Vagina (tissue), 2 donors: ENCODE results near the gene MAP3K3. TPM values are rescaled to one million over a fixed set of nuclear protein-coding genes. Genes with fewer than 3 reads are reported as not detected.

Experiments
- DNase-seq, 2 donors: peaks; one replicate each; pipeline ENCODE4 v3.0.0-alpha.2; 2017; ENCODE audit errors: extremely low spot score in 2 of 2
- H3K27ac ChIP-seq: fragments of 200-600 bp; sonication (generic); one replicate; pipeline ENCODE4 v1.5.1; 2019
- H3K27me3 ChIP-seq: fragments of 200-600 bp; sonication (generic); one replicate; pipeline ENCODE4 v1.5.1; 2019
- H3K36me3 ChIP-seq, 2 donors: fragments of 200-600 bp; sonication (generic); one replicate each; pipeline ENCODE4 v1.5.1; 2017 to 2019
- H3K4me1 ChIP-seq: fragments of 200-600 bp; sonication (generic); one replicate; pipeline ENCODE4 v1.5.1; 2019
- H3K4me3 ChIP-seq, 2 donors: fragments of 200-600 bp; sonication (generic); 1 replicate in 1 of 2; 2 replicates in 1 of 2; pipeline ENCODE4 v1.5.1; 2016 to 2019
- H3K9me3 ChIP-seq: fragments of 200-600 bp; sonication (generic); one replicate; pipeline ENCODE4 v1.5.1; 2019
- POLR2A ChIP-seq, 2 donors: fragments of 450-650 bp; IDR thresholded peaks; one replicate each; pipeline ENCODE4 v1.6.1; 2017; ENCODE audit warnings: antibody characterized with exemption in 2 of 2, mild to moderate bottlenecking in 2 of 2, moderate library complexity in 2 of 2
- POLR2AphosphoS5 ChIP-seq, 2 donors: sonication (generic); formaldehyde crosslinking; IDR thresholded peaks; one replicate each; pipeline ENCODE4 v1.9.0; 2017; ENCODE audit warnings: antibody characterized with exemption in 2 of 2, mild to moderate bottlenecking in 2 of 2, low read depth in 1 of 2; ENCODE audit not compliant: insufficient read depth in 1 of 2
- intact Hi-C: fragments of 100-400 bp; cut with DNase I; formaldehyde crosslinking; loops from one replicate; pipeline ENCODE4 v1.15.1; 2023
- total RNA-seq: library from RNA; depleted of rRNA; stranded (reverse); fragments of >200 nt; gene quantifications from one replicate; pipeline ENCODE4 v1.2.3, GENCODE V29; 2016
- TF ChIP-seq, protein P1 (sequence below), 3 experiments: fragments of 450-650 bp in 2 of 3; fragments of 200-600 bp in 1 of 3; sonication (generic) in 1 of 3; IDR thresholded peaks; one replicate each; pipeline ENCODE4 v1.5.1; 2017 to 2019; ENCODE audit warnings: antibody characterized with exemption in 3 of 3, mild to moderate bottlenecking in 2 of 3, moderate library complexity in 2 of 3

MAP3K3 gene
- total RNA-seq, 1 donor from 2014 or later, result 35.4 TPM

DNA sequence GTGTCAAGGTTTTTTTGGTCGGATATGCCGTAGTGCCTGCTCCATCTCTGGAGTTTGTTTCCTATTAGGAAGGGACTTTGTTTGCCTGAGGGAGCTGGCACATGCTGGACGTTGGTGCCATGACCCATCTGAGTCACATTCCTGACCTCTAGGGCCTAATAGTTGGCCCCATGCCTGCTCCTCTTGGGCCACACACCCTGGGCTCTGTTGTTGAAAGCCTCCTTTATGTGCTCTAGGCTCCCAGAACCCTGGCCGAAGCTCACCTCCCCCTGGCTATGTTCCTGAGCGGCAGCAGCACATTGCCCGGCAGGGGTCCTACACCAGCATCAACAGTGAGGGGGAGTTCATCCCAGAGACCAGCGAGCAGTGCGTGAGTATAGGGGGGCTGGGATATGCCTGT lies 59.3 kb downstream of the MAP3K3 start:
- intact Hi-C loops, result no loop called here
- peaks cover 34% of the 10 kb centered on the region for H3K4me1 ChIP-seq
- H3K36me3 ChIP-seq, result peaks cover 0 to 26% of the 10 kb centered on the region in 2 donors

DNA sequence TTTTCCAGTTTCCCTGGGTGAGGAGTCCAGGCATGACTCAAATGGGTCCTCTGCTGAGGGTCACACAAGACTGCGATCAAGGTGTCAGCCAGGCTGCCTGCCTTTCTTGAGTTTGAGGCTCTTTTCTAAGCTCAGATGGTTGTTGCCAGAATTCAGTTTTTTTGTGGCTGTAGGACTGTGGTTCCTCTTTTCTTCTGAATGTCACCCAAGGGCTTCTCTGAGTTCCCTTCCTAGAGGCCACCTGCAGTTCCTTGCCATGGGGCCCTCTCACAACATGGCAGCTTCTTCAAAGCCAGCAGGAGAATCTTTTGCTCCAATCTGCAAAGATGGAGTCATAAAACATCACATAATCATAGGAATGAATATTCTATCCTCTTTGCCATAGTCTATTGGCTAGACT lies 60.2 kb downstream of the MAP3K3 start:
- DNase-seq, result no peak
- intact Hi-C loops, result no loop called here
- H3K27ac ChIP-seq, result no peak overlapping the region
- H3K27me3 ChIP-seq, result no peaks in the 10 kb centered on the region
- H3K4me3 ChIP-seq, result no peak overlapping the region
- H3K9me3 ChIP-seq, result no peaks in the 10 kb centered on the region
- peaks cover 0 to 26% of the 10 kb centered on the region in 2 donors for H3K36me3 ChIP-seq
- no peak for TF ChIP-seq POLR2AphosphoS5 (IDR thresholded peaks at IDR 0.05; ENCODE audit: insufficient read depth in 1 of 2, low read depth in 1 of 2)
- no peak for TF ChIP-seq POLR2A (IDR thresholded peaks at IDR 0.05)
- TF ChIP-seq, protein P1, sequence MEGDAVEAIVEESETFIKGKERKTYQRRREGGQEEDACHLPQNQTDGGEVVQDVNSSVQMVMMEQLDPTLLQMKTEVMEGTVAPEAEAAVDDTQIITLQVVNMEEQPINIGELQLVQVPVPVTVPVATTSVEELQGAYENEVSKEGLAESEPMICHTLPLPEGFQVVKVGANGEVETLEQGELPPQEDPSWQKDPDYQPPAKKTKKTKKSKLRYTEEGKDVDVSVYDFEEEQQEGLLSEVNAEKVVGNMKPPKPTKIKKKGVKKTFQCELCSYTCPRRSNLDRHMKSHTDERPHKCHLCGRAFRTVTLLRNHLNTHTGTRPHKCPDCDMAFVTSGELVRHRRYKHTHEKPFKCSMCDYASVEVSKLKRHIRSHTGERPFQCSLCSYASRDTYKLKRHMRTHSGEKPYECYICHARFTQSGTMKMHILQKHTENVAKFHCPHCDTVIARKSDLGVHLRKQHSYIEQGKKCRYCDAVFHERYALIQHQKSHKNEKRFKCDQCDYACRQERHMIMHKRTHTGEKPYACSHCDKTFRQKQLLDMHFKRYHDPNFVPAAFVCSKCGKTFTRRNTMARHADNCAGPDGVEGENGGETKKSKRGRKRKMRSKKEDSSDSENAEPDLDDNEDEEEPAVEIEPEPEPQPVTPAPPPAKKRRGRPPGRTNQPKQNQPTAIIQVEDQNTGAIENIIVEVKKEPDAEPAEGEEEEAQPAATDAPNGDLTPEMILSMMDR (IDR thresholded peaks at IDR 0.05), result no peak
- H3K4me1 ChIP-seq, result peaks cover 27% of the 10 kb centered on the region

More for the DNA sequence above, 59.3 kb downstream of the MAP3K3 start:
- H3K27me3 ChIP-seq, result no peaks in the 10 kb centered on the region
- no peak for DNase-seq
- no peak overlapping the region for H3K27ac ChIP-seq
- H3K4me3 ChIP-seq, result no peak overlapping the region
- H3K9me3 ChIP-seq, result no peaks in the 10 kb centered on the region
- no peak for TF ChIP-seq POLR2AphosphoS5 (IDR thresholded peaks at IDR 0.05; ENCODE audit: insufficient read depth in 1 of 2, low read depth in 1 of 2)
- TF ChIP-seq, protein P1 (IDR thresholded peaks at IDR 0.05), result no peak
- TF ChIP-seq POLR2A (IDR thresholded peaks at IDR 0.05), result no peak

DNA sequence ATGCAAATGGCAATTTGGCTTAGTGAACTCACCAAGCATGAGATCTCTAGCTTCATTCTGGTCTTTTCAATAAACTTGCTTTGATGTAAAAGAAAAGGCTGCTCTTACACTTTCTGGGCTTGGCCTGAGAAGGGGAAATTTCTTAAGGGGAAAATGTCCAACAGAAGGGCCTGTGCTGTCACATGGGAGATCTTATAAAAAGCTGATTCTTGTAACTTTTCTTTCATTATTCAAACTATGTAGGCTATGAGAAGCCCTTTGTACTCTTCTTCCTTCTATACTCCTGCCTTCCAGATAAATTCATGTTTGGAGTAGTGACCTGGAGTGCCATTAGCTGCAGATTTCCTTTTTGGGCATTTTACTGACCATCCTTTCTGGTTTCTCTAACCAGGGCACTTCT lies 60.8 kb downstream of the MAP3K3 start:
- no peak for DNase-seq
- intact Hi-C loops, result no loop called here
- Histone ChIP-seq H3K4me3 (no peak overlapping the region), H3K27ac (no peak overlapping the region), H3K9me3 (no peaks in the 10 kb centered on the region), H3K4me1 (peaks cover 27% of the 10 kb centered on the region), H3K36me3 (peaks cover 0 to 26% of the 10 kb centered on the region in 2 donors), H3K27me3 (no peaks in the 10 kb centered on the region)
- TF ChIP-seq POLR2AphosphoS5 (IDR thresholded peaks at IDR 0.05; ENCODE audit: insufficient read depth in 1 of 2, low read depth in 1 of 2) (no peak), POLR2A (IDR thresholded peaks at IDR 0.05) (no peak)
- TF ChIP-seq, protein P1 (IDR thresholded peaks at IDR 0.05), result no peak

DNA sequence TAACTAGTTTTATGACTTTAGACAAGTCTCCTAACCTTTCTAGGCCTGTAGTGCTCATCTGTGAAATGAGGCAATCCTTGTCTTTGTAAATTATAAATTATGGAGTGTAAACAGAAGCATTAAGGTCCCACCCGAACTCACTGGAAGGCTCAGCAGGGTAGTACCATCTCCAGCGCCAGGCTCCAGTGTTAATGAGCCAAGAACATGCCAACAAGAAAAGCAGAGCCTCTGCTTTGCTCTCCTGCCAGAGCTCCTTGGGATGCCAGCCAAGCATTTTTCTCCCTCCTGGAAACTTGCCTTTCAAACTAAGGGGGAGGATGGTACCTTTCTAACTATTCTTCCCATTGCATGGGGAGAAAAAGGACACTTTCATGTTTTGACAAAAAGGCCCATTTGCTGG lies 62.8 kb downstream of the MAP3K3 start:
- H3K27ac ChIP-seq, result no peak overlapping the region
- DNase-seq, result no peak
- peaks cover 22% of the 10 kb centered on the region for H3K4me1 ChIP-seq
- intact Hi-C loops, result no loop called here
- peak in 1 of 2 donors; percentile 31 for TF ChIP-seq POLR2AphosphoS5 (IDR thresholded peaks at IDR 0.05; ENCODE audit: insufficient read depth in 1 of 2, low read depth in 1 of 2)
- TF ChIP-seq, protein P1 (IDR thresholded peaks at IDR 0.05), result no peak
- H3K9me3 ChIP-seq, result no peaks in the 10 kb centered on the region
- no peaks in the 10 kb centered on the region for H3K27me3 ChIP-seq
- no peak overlapping the region for H3K4me3 ChIP-seq
- peaks cover 0 to 40% of the 10 kb centered on the region in 2 donors for H3K36me3 ChIP-seq

DNA sequence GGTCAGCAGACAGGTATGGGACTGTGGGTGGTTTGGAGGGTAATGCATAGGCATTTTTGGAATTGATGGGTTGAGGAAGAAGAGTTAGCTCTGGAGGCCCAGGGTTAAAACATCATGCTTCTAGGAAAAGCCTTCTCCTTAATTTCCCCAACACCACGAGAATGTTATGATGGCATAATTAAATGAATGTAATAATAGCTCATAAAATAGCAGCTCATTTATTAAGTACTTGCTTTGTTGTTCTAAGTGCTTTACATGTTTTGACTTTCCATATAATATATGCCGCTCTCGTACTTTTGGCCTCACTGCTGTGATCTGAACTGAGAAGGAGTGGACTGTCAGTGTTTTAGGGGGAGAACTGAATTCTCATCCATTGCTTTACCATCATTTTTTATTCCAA lies 63.4 kb downstream of the MAP3K3 start:
- H3K27ac ChIP-seq, result no peak overlapping the region
- H3K36me3 ChIP-seq, result peaks cover 0 to 44% of the 10 kb centered on the region in 2 donors
- intact Hi-C loops, result no loop called here
- DNase-seq, result no peak
- H3K4me3 ChIP-seq, result no peak overlapping the region
- no peaks in the 10 kb centered on the region for H3K9me3 ChIP-seq
- H3K4me1 ChIP-seq, result peaks cover 18% of the 10 kb centered on the region
- no peaks in the 10 kb centered on the region for H3K27me3 ChIP-seq
- TF ChIP-seq POLR2AphosphoS5 (IDR thresholded peaks at IDR 0.05; ENCODE audit: insufficient read depth in 1 of 2, low read depth in 1 of 2) (no peak), POLR2A (IDR thresholded peaks at IDR 0.05) (no peak)
- TF ChIP-seq, protein P1 (IDR thresholded peaks at IDR 0.05), result no peak
